HG02798 (cell line): ENCODE measurements around the gene VAMP2.
"Not testable (repeated sequence)": the region's sequence is repeated elsewhere in the genome, so short reads cannot be mapped to it uniquely, and the experiment has no call there.

Source experiments
- ATAC-seq: cut with Tn5 transposase; IDR thresholded peaks from one replicate; pipeline ENCODE4 v1.9.1; 2021; ENCODE audit warnings: mild to moderate bottlenecking; ENCODE audit not compliant: unreplicated experiment, poor library complexity

Gene VAMP2

DNA sequence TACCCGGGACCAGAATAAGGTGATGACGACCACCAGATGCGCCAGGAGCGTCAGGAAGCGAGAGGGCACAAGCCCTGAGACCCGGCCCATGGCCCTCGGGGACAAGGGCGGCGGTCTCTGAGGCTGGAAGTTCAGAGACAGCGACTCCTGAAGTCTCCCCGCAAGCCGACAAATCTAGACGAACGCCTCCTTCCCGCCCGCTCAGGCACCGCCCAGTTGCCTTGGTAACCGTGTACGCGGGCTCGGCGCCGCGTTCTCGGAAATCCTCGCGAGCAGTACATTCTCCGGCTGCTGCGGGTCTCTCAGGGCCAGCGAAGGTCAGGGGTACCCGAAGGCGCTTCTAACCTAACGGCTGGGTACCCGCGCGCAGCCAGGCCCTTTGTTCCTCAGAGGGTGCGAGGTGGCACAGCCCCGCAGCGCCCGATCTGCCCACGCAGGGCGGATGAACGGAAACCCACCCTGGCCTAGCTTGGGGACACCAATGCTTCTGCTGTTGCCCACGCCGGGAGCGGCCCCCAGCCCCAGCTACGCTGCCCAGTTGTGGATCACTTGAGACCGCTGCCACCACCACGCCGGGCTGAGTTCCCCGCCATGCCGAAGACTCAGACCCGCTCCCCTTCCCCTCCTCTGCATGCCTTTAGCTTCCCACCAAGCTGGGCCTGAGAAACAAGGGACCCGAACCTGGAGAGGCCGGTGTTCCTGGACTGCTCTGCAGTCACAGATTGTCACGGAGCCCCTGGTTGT, 13.6 kb upstream of the VAMP2 start, which contains the start of gene TMEM107:
TMEM107 (minus strand) TSS at position 184 of the 744 bp plus-strand sequence; CDS start at position 90, 94 bp downstream.
- ATAC-seq: peak; percentile 32

DNA sequence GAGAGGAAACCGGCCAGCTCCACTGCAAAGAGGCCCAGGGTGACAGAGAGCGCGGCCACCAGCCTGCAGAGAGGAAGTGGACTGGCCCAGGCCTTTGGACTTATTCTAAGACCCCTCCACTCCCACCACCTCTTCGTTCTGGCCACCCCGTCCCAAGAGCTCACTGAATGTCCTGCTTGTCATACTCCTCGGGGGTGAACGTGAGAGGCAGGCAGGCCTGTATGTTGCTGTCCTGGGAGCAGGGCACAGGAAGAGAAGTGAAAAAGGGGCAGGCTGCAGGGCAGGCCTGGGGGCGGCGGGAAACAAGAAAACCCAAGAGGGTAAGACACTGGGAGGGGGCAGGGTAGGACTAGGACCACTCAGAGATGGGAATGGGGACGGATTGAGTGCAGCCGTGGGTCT, 13.0 kb upstream of the VAMP2 start:
- no peak for ATAC-seq

DNA sequence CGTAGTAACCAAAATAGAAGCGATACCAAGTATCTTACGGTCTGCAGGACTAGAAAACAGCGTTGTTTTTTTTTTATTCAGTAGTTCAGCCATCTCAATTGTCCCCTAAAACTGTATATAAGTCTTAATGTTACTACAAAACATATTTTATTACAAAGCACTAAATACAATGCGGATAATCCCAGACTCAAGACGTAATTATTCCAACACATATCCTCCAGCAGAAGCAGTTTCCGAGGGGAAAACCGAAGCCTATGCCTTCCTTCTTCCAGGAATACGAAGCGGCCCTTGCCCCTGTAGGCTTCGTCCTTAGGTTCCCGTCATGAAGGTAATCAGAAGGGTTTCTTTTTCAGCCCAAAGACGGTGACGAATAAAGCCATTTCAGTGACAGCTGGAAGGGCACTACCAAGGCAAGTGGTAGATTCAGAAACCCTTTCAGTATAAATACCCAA, 11.1 kb upstream of the VAMP2 start:
- ATAC-seq: no peak

DNA sequence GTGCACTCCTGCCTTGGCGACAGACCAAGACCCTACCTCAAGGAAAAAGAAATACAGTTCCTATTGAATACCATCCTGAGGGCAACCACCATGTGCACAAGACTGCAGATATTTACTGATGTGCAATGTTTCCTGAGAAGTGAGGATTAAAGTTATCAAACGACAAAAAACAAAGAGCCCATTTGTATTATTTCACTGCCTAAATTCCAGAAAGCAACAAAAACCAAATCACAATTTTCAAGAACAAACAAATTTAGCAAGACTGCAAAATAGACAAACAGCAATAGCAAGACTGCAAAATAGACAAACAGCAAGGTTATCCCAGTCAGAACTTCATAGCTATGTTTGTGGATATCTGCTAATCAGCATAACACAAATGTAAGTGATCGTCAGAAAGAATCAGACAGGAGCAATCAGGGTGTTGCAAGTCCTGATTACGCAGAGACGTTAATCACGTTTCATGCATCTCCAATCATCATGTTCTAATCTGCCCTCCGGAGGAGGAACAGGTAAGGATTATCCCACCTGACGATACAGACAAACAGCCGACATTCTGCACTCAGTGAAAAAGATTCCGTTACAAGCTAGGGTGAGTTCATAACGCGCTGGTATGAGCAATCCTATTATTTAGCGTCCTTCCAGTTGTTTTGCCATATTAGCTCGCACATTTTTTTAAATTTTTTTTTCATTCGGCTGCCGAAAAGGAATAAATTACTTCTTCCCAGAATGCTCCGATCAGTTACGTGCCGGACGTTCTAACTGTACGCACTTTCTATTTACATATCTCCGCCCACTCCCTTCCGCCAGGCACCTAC, 10.5 kb upstream of the VAMP2 start:
- ATAC-seq: peak; percentile 78

- ATAC-seq: not testable (repeated sequence)
Observed at GRCh38 chr17:8170186-8170585, 7.4 kb upstream of the VAMP2 start.

DNA sequence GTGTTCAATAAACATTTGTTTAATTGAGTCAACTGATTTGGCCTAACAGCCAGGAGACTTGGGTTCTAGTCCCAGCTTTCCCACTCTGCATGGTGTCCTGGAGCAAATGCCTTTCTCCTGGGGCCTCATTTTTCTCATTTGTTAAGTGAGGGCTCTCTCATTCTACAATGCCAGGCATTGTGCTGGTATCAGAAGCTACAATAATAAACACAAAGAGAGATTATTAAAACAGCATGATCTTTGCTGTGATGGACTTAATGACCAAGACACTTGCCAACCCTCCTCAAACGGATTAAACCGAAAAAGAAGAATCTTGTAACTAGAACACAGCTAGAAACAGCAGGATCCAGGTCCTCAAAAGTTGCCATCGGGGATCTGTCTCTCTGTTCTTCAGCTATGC, 4.8 kb upstream of the VAMP2 start:
- ATAC-seq: no peak

DNA sequence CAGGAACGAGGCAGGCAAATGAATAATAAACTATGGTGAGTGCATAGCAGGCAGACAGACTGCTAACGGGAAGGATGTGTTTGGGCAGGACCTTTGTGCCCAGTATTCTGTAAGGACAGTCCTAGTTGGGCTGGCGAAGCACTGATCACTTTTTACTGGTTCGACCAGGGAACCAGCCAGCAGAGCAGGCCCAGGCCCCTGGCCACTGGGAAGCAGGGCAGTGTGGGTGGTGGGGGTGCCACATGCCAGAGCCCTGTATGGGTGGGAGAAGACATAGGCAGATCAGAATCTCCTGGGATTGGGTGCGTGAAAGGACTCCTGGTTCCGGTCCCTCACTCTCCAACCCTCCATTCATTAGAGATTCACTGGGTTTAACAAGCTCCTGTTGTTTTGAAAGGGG, 4.0 kb upstream of the VAMP2 start:
- ATAC-seq: no peak

DNA sequence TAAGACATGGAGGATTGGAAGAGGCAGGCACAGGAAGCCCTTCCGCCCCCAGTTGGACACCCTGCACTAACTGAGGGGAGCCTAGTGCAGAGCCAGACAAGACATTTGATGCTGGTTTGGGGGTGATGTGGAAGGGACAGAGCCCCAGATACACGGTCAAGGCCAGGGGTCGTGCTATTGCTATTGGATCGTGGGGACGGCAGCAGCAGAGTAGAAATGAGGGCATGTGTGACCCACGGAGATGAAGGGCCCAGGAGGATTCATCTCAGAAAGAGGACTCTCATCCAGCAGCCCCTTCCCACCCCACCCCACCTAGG, 2.0 kb upstream of the VAMP2 start:
- ATAC-seq: no peak

GRCh38 chr17:8163978-8164814, 1.4 kb upstream of the VAMP2 start:
- ATAC-seq: no peak

DNA sequence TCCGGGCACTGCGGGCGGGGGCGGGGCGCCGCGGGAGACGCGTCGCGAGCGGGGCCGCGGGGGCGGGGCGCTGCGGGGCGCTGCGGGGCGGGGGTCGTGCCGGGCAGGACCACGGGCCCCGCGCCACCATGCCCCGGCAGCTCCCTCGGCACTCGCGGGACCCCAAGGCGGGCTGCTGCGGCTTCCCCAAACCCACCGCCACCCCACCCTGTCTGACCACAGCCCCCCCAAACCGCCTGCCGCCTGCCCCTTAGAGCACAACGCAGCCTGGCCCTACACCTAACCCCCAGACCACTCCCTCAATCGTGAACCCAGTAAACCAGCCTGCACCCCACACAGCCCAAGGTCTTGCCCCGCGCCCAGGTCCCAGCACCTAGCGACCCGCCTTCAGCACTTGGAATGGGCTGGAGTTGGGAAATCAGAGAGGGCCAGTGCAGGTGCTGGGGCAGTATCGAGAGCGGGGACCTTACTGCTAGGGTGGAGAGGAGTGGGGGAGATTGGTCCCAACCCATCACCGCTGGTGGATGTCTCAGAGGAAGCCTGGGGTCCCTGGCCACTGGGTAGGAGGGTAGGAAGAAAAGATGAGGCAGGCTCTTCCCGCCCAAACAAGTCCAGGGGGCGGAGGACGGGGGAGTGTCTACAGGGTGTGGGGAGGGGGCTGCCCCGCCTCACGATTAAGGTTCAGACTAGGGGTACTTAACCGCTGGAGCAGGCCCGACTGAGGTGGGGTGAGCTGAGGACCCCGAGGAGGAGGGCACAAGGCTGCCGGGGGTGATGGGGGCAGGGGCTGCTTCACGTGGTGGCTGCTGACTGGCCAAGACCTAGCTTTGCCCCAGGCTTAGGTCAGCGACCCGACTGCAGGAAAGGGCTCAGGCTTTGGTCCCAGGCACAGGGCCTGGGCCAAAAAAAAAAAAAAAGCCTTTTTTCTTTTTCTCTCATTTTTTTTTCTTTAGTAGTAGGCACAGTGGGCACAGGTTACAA, 539 bp upstream of the VAMP2 start:
- ATAC-seq: peak; percentile 8

- no peak for ATAC-seq
Observed at GRCh38 chr17:8161289-8162232, 1.2 kb downstream of the VAMP2 start.

GRCh38 chr17:8160741-8161221, 2.0 kb downstream of the VAMP2 start:
- ATAC-seq: no peak

DNA sequence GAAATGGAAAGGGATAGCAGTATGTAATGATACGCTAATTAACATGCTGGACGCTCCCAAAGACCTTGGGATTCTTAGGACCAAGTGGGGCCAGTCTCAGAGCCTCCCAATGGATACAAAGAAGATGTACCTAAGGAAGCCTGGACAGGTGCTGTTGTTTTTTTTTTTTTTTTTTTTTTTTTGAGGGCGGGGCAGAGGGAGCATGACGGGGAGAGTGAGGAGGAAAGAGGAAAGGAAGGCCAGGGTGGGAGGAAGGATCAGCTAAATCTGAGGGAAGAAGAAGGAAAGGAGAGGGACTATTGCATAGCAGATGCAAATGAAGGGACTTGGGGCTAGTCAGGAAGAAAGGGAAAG, 2.5 kb downstream of the VAMP2 start:
- no peak for ATAC-seq

GRCh38 chr17:8159459-8160223, 3.1 kb downstream of the VAMP2 start:
- ATAC-seq: no peak

DNA sequence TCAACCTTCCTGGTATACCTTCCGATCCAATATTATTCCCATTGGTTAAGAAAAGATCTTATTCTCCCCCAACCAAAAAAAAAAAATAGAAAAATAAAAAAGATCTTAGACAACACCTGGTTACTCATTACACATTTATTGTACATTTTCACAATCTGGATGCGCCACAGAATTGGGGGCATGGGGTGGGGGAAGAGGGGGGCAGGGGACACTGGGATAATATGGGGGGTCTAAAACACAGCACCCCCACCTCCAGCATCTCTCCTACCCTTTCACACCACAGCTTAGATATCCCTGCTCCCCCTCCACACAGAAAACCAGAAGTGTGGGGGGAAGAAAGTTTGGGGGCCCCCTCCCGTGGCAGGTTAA, 3.7 kb downstream of the VAMP2 start:
- ATAC-seq: no peak

DNA sequence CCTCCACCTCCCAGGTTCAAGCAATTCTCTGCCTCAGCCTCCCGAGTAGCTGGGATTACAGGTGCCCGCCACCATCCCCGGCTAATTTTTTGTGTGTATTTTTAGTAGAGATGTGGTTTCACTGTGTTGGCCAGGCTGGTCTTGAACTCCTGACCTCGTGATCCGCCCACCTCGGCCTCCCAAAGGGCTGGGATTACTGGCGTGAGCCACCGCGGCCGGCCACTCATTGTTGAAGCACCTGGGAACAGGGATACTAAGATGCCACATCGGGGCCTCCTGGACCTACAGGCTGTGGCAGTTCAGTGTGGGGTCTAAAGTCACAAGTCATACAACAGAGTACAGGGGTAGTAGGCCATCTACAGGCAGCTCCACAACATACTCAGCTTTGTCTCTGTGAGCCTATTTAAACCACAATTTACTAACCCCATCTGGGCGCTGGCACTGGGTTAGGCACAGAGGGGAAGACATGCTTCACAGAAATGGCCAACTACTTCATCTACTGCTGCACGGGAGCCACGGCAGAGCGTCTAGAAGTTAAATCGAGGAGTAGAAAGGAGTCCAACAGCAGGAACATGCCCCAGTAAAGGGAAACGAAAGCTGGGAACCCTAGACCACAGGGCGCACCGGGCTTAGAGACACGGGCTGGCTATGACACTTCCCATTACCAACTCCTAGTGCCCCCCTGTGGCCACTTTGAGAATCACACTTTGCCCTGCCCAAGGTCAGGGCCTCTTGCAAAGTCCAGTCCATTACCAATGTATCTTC, 4.3 kb downstream of the VAMP2 start:
- ATAC-seq: no peak
